ENCODE measurements around the gene ADAT2.
A peak's percentile ranks its signal among the peaks of the same experiment; 100 is the strongest.
"Not testable (repeated sequence)": the region's sequence is repeated elsewhere in the genome, so short reads cannot be mapped to it uniquely, and the experiment has no call there.

ADAT2 gene

GRCh38 chr6:143450453-143451371 is at the start of gene ADAT2, which contains the start of gene PEX3:
ADAT2 (minus strand) TSS chr6:143450695; CDS start chr6:143450658, 37 bp downstream.
PEX3 (plus strand) TSS chr6:143450805; CDS start chr6:143451043, 238 bp downstream.
- peak; percentile 92 to 94 for DNase-seq

DNA sequence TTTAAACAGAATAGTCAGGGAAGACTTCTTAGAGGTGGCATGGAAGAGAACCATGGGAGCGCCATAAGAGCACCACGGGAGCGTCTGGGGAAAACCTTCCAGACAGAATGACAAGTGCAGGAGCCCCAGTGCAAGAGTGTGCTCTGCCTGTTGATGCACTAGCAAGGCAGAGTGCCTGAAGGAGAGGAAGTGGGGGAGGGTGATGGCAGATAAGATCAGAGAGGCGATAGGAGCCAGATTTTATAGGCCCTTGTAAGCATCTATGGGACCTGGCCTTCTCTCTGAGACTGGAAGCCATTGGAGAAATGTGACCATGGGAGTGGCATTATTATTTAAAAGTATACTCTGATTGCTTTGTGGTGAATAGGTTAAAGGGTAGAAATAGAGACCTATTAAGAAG is 47.9 kb upstream of the ADAT2 start:
- DNase-seq: no peak

- no peak for DNase-seq
Measured at GRCh38 chr6:143496974-143497373, 46.5 kb upstream of the ADAT2 start.

GRCh38 chr6:143490775-143491174 is 40.3 kb upstream of the ADAT2 start:
- DNase-seq: no peak

- DNase-seq: no peak
Measured at GRCh38 chr6:143490244-143490643, 39.7 kb upstream of the ADAT2 start.

GRCh38 chr6:143486752-143487151 is 36.3 kb upstream of the ADAT2 start:
- no peak for DNase-seq

GRCh38 chr6:143485967-143486366 is 35.5 kb upstream of the ADAT2 start:
- no peak for DNase-seq

DNA sequence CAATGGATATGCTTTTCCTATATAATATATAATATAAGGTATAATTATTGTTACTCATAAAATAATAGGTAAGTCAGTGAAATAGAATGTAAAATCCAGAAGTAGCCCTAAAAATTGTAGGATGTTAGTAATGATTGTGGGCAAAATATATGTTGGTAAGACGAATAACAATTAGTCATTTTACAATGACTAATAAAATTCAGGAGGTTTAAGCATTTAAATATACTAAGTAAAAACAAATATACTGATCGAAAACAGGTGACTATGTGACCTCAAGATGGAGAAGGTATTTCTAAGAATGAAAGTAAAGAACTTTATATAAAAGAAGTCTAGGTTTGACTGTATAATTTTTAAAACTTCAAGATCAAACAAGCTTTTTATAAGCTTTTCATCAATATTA is 32.1 kb upstream of the ADAT2 start:
- DNase-seq: no peak

DNA sequence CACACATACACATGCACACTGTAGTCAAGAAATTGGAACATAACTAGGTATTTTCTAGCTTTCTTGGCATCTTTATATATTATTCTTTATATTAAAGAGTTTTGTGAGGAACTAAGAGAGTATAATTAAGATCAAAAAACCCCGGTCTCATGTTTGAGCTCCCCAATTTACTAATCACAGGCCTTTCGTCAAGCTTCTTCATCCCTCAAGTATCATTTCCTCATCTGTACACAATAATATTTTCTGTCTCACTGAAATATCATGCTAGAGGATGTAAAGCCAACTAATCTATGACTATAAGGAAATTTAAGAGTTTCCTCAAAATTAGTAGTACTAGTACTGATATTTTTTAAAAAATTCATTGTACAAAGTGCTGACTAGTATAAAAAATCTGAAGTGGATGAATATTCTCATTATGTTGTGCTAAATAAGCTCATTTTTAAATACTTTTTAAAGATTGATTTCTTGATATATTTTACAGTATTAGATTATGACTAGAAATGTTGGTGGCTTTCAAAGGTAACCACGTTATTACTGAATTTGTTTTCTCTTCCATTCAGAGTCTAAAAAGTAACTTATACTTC is 28.1 kb upstream of the ADAT2 start:
- DNase-seq: no peak

DNA sequence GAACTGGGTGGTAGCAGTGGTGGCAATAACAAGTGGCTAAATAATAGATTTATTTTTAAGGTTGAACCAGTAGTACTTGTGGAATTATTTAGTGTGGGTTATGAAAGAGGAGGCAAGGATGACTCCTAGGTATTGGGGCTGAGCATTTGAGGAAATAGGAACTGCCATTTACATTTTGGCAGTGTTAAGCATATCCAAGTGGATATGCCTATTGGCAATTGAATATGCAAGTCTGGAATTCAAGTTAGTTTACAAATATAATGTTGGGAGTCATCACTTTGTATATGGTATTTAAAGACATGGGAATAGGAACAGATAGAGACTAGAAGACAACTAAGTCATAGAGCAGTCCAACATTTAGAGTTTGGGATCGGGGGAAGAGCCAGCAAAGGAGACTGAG is 26.1 kb upstream of the ADAT2 start:
- no peak for DNase-seq

DNA sequence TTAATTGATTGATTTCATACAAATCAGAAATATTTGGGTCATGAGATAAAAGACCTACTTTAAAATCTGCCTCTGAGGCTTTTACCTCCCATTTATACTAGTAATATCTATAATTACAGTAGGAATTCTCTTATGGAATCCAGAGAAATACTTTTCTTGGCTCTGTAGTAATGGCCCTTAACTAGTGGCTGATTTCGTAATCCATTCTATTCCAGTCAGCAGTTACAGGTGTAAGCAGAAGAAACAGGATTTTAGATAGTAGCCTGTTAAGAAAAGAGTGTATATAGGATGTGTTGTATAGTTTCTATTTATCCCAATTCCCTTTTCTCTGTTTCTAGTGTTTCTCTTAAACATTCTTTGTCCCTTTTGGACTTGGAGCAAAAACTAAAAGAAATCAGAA is 21.3 kb upstream of the ADAT2 start:
- DNase-seq: no peak

DNA sequence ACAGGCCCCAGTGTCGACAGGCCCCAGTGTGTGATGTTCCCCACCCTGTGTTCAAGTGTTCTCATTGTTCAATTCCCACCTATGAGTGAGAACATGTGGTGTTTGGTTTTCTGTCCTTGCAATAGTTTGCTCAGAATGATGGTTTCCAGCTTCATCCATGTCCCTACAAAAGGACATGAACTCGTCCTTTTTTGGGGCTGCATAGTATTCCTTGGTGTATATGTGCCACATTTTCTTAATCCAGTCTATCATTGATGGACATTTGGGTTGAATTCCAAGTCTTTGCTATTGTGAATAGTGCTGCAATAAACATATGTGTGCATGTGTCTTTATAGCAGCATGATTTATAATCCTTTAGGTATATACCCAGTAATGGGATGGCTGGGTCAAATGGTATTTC is 18.3 kb upstream of the ADAT2 start:
- DNase-seq: not testable (repeated sequence)

- DNase-seq: no peak
Measured at GRCh38 chr6:143468026-143468425, 17.5 kb upstream of the ADAT2 start.

DNA sequence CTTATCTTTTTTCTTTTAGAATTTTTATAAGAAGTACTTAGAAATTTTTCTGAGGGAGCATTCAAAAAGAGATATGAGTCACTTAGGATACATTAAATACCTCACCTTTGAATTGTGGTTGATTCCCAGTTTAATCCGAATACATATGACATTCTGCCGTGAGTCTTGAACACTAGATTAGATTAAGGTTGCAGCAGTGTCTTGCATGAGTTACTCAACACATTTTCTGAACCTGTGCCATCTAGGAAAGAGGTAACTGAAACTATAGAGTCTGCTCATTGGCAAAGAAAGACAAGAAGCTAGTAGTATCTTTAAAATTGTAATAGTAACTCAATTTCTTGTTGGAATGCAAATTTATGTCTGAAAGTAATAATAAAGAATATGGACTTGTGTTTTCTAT is 15.1 kb upstream of the ADAT2 start:
- no peak for DNase-seq

DNA sequence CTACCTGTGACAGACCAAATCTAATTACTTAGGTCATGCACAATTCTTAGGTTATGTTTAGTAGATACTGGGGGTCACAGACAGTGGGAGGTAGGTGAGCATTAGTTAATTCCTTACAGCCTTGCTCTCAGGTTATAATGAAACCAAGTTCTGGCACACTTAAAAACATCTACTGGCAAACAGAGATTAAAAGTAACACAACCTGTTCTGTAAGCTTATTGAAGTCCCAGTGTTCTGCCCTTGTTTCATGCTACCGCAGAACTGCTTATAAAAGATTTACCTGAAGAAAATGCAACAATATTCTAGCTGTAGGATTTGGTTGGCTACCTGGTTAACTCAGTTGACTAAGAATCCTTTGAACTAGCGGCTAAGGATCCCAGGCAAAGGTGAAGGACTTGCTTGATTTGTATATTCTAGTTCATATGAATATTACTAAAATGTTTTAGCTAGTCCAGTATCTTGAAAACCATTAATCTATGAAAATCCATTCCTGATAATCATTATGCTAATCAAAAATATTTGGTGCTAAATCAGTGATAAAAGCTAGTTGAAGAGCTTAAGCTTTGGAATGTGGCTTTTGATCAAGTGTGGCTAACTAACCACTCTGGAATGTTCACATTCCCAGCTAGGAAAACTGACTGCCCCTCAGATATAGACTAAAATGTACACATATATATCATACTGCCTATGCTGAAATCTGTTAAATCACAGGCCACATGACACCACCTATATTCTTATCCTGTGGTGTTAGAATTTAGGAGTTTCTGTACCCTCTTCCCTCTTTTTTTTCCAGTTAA is 7.3 kb upstream of the ADAT2 start:
- no peak for DNase-seq

DNA sequence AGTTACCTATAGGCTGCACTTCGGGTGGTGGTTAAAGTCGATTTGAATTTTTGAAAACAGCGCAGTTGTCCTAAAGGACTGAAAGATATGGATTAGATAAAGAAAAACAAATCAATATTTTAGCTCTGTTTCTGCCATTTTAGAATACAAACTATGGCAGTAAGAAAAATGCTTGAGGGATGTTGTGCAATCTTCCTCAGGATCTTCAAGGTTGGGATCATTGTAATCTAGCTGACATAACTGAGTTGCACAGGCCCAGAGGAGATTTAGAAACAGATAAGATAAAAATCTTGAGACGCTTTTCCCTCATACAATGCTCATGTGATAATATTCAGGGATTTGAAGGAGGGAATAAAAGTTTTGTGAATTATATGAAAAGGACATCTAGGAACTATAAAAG is 1.0 kb upstream of the ADAT2 start:
- no peak for DNase-seq

DNA sequence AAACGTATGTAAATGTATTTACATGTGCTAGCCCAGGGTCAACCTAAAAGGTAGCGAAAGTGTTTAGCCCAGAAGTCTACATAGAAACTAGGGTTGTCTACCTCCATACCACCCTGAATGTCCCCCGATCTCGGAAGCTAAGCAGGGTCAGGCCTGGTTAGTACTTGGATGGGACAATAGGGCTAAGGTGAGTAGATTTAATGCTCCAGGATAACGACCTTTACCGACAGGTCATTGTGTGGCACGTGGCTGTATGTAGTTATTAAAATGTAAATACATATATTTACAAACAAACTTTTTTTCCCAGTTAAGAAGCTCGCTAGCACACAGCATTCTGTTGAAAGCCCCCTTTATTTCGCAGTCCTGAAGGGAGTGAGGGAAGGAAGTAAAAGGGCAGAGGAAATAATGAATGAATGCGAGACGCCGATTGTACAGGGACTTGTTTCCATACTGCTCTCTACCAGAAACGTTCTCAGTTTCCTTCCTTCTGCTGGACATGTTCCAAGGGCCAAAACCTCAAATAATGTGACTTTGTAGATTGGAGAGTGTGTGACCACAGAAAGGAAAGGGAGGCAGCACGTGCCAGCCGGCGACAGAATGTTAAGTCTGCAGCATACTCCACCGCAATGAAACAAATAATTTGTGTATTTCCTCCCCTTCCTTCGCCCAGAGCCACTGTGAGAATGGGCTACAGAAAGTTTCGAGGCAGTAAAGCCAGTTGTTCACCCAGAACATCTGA is 612 bp downstream of the ADAT2 start:
- DNase-seq: peak; percentile 34 to 46

GRCh38 chr6:143449082-143449713 is 1.3 kb downstream of the ADAT2 start:
- DNase-seq: no peak

DNA sequence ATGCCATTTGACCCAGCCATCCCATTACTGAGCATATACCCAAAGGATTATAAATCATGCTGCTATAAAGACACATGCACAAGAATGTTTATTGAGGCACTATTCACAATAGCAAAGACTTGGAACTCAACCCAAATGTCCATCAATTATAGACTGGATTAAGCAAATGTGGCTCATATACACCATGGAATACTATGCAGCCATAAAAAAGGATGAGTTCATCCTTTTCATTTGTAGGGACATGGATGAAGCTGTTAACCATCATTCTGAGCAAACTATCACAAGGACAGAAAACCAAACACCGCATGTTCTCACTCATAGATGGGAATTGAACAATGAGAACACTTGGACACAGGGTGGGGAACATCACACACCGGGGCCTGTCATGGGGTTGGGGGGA is 2.6 kb downstream of the ADAT2 start:
- not testable (repeated sequence) for DNase-seq

- DNase-seq: no peak
Measured at GRCh38 chr6:143443096-143443495, 7.4 kb downstream of the ADAT2 start.

GRCh38 chr6:143441680-143442545 is 8.6 kb downstream of the ADAT2 start:
- no peak for DNase-seq

All from stimulated activated CD4-positive, alpha-beta T cell treated with anti-CD3 and anti-CD28 coated beads, Interleukin-2, amount 100 ng/mL, for 24 hours (primary cell).